ENCODE data around the gene RHEX. TPM values are rescaled to one million over a fixed set of nuclear protein-coding genes. Genes with fewer than 3 reads are reported as not detected.

Gene RHEX
- total RNA-seq, 4 donors from 2014 or later = 0.45 to 11.2 (median 7.7) TPM

DNA sequence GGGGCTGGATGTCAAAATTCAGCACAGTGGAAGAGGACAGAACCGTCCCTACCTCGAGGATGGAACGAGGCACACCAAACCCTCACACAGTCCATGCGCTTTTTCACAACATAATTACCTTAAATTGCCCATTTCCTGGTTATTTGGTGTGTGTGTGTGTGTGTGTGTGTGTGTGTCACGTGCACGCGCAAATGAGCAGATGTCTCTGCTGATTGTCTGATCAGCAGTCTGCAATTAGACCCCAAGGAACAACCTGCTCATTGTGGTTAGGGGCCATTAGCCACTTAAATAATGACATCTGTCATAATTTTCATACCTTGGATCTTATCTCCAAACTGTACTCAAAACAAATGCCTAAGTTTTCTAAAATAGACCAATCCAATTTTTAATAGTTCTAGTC lies 41.1 kb downstream of the RHEX start:
- Histone ChIP-seq H3K27me3 (peaks cover 0 to 2% (median 0%) of the 10 kb centered on the region in 4 donors), H3K4me1 (no peaks in the 10 kb centered on the region), H3K9me3 (no peaks in the 10 kb centered on the region), H3K27ac (replicated peaks in 1 of 4) (no peak overlapping the region), H3K4me3 (no peak overlapping the region), H3K36me3 (no peaks in the 10 kb centered on the region)
- 67% methylated on average over 6 of the region's 7 CpGs for WGBS
- TF ChIP-seq POLR2AphosphoS5 (IDR thresholded peaks at IDR 0.05) (no peak), POLR2A (IDR thresholded peaks at IDR 0.05; ENCODE audit: low read depth) (no peak), EP300 (IDR thresholded peaks at IDR 0.05) (no peak)
- TF ChIP-seq, protein P1, sequence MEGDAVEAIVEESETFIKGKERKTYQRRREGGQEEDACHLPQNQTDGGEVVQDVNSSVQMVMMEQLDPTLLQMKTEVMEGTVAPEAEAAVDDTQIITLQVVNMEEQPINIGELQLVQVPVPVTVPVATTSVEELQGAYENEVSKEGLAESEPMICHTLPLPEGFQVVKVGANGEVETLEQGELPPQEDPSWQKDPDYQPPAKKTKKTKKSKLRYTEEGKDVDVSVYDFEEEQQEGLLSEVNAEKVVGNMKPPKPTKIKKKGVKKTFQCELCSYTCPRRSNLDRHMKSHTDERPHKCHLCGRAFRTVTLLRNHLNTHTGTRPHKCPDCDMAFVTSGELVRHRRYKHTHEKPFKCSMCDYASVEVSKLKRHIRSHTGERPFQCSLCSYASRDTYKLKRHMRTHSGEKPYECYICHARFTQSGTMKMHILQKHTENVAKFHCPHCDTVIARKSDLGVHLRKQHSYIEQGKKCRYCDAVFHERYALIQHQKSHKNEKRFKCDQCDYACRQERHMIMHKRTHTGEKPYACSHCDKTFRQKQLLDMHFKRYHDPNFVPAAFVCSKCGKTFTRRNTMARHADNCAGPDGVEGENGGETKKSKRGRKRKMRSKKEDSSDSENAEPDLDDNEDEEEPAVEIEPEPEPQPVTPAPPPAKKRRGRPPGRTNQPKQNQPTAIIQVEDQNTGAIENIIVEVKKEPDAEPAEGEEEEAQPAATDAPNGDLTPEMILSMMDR (IDR thresholded peaks at IDR 0.05) = no peak
- intact Hi-C loops (cut with DNase I) = no loop called here
- no peak for DNase-seq (ENCODE audit: extremely low spot score)

DNA sequence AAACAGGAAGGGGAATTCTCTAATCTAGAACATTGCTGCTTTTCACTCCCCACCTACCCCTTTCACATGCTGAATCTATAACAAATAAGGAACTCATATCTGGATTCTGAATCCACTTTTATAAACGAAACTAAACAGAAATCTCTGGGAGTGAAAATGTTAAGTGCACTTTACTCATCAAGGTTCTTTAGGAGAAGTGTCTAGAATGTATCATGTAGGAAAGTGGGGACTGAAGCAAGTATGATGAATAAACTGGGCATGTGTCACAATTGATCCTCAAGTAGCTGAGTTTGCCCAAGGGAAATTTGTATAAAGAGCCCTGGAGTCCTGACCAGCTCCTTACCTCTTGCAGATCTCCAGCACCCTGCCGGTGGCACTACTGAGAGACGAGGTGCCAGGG lies 44.4 kb downstream of the RHEX start:
- Histone ChIP-seq H3K27me3 (peaks cover 0 to 12% (median 0%) of the 10 kb centered on the region in 4 donors), H3K4me3 (no peak overlapping the region), H3K27ac (replicated peaks in 1 of 4) (no peak overlapping the region), H3K36me3 (no peaks in the 10 kb centered on the region), H3K4me1 (no peaks in the 10 kb centered on the region), H3K9me3 (no peaks in the 10 kb centered on the region)
- TF ChIP-seq EP300 (IDR thresholded peaks at IDR 0.05) (no peak), POLR2A (IDR thresholded peaks at IDR 0.05; ENCODE audit: low read depth) (no peak), POLR2AphosphoS5 (IDR thresholded peaks at IDR 0.05) (no peak)
- TF ChIP-seq, protein P1 (IDR thresholded peaks at IDR 0.05) = no peak
- intact Hi-C loops (cut with DNase I) = no loop called here
- no peak for DNase-seq (ENCODE audit: extremely low spot score)
- WGBS = 38% methylated on average over 1 of the region's 3 CpGs

DNA sequence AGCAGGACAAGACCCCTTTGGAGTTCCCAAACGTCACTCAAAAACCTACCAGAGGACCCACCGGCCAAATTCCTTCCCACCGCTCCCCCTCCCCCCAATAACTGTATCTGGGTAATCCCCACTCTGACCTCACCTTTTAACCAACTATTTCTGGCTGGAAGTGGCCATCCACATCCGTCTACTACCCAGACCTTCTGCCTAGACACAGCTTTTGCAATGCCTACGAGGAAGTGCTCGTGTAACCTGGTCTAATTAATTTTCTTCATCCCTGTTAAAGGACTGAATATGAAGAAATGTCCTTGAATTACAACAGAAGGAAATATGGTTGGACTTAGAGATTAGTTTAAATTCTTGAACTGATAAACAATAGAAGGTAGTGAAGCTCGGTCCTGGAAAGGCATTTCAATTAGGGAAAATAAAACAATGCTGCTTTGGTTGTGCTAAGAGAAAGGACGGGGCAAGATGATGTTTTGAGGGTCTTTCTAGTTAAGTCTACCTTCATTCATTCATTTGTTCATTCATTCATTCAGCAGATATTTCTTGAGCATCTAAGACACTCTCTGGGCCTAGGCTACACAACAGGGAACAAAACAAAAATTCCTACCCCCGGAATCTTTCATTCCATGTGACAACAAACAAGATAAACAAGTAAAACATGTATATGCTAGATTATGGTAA lies 45.4 kb downstream of the RHEX start:
- no peaks in the 10 kb centered on the region for H3K36me3 ChIP-seq
- no peaks in the 10 kb centered on the region for H3K9me3 ChIP-seq
- H3K4me1 ChIP-seq = no peaks in the 10 kb centered on the region
- no peak overlapping the region for H3K27ac ChIP-seq (replicated peaks in 1 of 4)
- intact Hi-C loops (cut with DNase I) = no loop called here
- TF ChIP-seq, protein P1 (IDR thresholded peaks at IDR 0.05) = no peak
- TF ChIP-seq POLR2A (IDR thresholded peaks at IDR 0.05; ENCODE audit: low read depth) = no peak
- 79% methylated on average over 9 of the region's 9 CpGs for WGBS
- H3K4me3 ChIP-seq = no peak overlapping the region
- DNase-seq (ENCODE audit: extremely low spot score) = no peak
- H3K27me3 ChIP-seq = peaks cover 0 to 12% (median 0%) of the 10 kb centered on the region in 4 donors

DNA sequence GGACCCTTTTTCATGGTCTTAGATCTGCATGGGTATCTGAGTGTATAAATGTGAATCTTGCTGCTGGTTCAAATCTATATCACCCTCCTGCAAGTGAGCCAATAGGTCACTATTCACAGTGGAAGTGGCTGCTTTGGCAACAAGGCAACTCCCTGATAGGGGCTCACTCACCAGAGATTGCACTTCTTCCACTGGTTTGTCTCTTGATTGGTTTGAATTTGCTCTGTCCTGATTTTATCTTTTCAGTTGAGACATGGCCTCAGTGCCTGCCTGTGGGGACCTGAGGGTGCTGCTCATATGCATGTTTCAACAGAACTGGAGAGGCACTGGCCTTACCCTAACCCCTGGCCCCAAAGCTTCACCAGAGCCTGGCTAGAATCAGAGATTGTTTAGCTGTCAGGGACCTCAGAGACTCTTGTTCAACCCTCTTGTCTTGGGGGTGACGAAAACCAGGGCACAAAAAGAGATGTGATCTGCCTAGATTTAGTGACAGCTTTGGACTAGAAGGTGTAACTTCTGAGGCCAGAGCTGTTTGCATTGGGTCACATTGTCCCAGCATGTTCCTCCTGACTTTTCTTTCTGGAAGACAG lies 47.3 kb downstream of the RHEX start:
- no peak for DNase-seq (ENCODE audit: extremely low spot score)
- TF ChIP-seq POLR2AphosphoS5 (IDR thresholded peaks at IDR 0.05) (no peak), EP300 (IDR thresholded peaks at IDR 0.05) (no peak), POLR2A (IDR thresholded peaks at IDR 0.05; ENCODE audit: low read depth) (no peak)
- TF ChIP-seq, protein P1 (IDR thresholded peaks at IDR 0.05) = no peak
- Histone ChIP-seq H3K27ac (replicated peaks in 1 of 4) (no peak overlapping the region), H3K9me3 (no peaks in the 10 kb centered on the region), H3K4me3 (no peak overlapping the region), H3K36me3 (no peaks in the 10 kb centered on the region), H3K27me3 (peaks cover 0 to 12% (median 0%) of the 10 kb centered on the region in 4 donors), H3K4me1 (no peaks in the 10 kb centered on the region)
- WGBS = 75% methylated on average over 1 of the region's 1 CpG
- intact Hi-C loops (cut with DNase I) = loop anchor here (5.0 kb wide), 1 partner anchor 183 kb away; no protein-coding TSS in a partner anchor

Measured in esophagus muscularis mucosa (tissue), 4 donors.